Cortex of kidney (tissue), 1 donor: ENCODE data around the gene JOSD1.

Source experiments
- DNase-seq: peaks from one replicate; lab custom pipeline; 2025; lab: John Stamatoyannopoulos, UW

Gene JOSD1

DNA sequence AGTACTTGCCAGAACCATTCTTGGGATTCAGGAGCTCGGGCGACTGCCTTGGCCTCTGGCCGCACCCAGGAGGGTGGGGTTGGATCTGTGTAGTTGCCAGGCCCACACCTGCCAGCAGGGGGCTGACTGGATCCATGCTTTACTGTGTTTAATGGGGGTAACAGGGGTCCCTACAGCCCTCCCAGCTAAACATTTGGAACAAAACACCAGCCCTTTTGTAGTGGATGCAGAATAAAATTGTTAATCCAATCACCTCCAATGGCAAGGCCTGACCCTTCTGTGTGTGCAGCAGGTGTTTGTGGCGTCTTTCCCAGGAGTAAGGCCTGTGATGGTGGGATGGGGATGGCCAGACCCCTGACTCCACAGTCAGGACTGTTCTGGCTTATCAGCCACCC lies 32.6 kb upstream of the JOSD1 start:
- no peak for DNase-seq

- DNase-seq: no peak
These were observed 31.6 kb upstream of the JOSD1 start for GRCh38 chr22:38732251-38732815.

- no peak for DNase-seq
These were observed 31.0 kb upstream of the JOSD1 start for GRCh38 chr22:38731703-38732161.

DNA sequence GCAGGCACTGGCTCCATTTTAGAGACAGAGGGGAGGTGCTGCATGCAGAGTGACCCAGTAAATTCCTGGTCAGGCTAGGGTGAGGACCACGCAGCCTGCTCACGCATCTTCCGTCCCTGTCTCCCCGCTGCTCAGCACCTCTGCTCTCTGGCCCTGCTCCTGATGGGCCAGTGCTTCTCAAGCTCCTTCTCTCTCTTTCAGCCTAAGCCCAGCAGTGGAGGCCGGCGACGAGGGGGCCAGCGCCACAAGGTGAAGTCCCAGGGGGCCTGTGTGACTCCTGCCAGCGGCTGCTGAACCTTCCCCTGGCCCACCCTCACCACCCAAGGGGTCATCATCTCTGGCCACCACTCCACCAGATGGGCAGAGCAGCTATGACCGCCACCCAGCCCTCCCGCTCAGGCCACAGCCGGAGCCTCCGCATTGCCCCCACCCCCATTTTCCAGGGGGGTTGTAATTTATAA lies 29.7 kb upstream of the JOSD1 start:
- DNase-seq: no peak

DNA sequence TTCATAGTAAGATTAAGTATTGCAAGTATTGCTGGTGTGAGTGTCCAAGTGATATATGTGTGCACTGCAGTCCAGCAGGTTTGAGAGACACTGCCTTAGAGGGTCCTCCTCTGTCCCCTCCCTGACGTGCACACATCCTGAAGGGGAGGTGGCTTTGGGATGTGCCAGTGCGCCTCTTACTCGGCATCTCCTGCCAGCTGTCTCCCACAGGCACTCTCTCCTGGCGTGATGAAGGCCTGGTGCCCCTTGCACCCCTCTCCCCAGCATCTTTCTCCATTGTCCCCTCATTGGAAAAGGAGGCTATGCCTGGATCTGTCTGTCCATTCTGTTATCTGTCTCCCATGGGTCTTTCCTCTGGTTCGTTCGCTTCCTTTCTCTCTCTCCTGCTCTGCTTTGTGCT lies 29.2 kb upstream of the JOSD1 start:
- DNase-seq: no peak

DNA sequence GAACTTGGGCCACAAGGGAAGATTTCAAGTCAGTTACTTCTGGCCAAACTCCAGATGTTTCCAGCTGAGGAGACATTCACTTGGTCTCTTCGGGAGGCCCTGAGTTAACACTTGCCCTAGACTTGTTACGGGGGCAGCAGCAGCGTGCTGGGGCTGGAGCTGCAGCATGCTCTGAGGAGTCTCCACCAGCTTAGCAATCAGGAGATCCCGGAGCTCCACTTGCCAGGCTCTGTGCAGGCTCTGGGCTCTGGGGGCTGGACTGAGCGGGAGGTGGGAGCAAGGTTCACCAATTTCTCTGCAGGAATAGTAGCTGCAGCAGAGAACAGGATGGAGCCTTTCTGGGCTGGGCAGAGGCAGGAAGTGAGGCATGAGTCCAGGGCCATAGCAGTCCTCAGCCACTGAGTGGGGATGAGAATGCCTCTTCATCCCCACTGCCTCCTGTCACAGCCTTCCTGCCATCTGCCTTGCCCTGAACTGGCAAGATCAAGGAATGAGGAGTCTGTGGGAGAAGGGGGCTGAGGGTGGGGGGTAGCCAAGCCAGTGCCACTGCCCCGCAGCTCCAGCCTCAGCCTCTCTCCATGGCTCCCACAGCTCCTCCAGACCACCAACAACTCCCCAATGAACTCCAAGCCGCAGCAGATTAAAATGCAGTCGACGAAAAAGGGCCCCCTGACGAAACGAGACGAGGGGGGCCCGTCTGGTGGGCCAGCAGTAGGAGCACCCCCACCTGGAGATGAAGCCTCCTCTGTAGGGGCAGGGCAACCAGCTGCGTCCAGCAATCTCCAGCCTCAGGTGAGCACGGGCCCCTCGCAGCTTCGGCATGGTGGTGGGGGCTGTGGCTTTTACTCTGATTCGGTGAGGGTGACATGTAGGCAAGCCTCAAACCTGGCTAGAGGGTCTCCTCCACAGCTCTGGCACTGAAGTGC lies 28.4 kb upstream of the JOSD1 start:
- DNase-seq: no peak

DNA sequence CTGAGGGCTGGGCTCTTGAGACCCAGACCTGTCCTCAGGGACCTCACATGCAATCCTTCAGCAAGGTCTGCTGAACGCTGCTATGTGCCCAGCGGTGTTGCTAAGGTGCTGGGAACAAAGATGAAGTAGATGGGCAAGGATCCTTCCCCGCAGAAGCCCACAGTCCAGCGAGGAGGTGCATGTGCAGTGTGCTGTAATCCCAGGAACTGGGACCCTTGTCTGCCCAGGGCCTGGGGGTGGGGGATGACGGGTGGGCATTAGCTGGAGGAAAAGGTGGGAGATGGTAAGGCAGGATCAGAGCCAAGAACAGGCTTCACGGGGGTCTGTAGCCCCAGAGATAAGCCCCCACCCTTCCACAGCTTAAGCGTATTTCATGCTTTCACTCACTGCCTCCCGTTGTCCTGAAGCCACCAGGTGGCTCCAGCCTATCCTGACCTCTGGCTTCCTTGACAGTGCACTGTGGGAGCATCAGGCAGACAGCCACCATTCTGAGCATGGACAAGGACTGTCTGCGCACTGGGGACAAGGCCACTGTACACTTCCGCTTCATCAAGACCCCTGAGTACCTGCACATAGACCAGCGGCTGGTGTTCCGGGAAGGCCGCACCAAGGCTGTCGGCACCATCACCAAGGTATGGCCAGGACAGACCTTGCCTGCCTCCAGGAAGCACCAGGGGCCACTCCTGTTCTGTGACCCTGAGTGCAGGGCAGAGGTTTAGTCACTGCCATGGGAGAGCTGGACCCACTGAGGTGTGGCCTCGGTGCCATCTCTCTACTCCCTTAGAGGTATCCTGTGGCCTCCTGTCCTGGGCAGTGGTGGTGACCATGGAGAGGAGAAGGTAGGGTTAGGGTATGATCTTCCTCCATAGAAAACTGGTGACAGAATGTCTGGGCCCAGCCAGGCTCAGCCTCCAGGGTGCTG lies 27.0 kb upstream of the JOSD1 start:
- no peak for DNase-seq

- DNase-seq: no peak
These were observed 26.4 kb upstream of the JOSD1 start for GRCh38 chr22:38727123-38727522.

GRCh38 chr22:38725900-38726655 lies 25.3 kb upstream of the JOSD1 start:
- no peak for DNase-seq

GRCh38 chr22:38724926-38725571 lies 24.3 kb upstream of the JOSD1 start:
- DNase-seq: no peak

GRCh38 chr22:38724176-38724575 lies 23.4 kb upstream of the JOSD1 start:
- DNase-seq: no peak

GRCh38 chr22:38721551-38721950 lies 20.8 kb upstream of the JOSD1 start:
- no peak for DNase-seq

- no peak for DNase-seq
These were observed 19.6 kb upstream of the JOSD1 start for GRCh38 chr22:38720350-38720749.

DNA sequence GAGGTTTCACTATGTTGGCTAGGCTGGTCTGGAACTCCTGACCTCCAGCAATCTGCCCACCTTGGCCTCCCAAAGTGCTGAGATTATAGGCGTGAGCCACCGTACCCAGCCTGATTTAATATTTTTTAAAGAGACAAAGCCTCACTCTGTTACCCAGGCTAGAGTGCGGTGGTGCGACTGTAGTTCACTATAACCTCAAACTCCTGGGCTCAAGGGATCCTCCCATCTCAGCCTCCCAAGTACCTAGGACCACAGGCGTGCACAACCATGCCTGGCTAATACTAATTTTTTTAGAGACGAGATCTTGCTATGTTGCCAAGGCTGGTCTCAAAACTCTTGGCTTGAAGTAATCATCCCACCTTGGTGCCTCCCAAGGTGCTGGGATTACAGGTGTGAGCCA lies 18.5 kb upstream of the JOSD1 start:
- DNase-seq: no peak

DNA sequence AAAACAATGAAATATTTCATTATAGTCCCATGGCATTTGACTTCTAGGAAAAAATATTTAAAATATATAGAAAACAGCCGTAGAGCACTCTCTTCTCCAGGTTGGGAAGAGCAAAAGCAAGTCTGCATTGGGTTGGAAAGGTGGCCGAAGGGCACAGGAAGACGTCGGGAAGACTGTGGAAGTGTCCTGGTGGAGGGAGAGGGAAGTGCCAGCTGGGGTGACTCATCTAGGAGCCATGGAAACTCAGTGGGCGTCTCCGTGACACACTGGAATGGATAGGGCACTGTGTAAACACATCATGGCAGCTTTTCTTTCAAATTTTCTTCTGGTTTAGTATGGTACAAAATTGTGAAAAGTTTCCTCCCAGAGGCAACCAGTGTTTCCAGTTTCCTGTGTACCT lies 17.7 kb upstream of the JOSD1 start:
- DNase-seq: no peak

- no peak for DNase-seq
These were observed 16.5 kb upstream of the JOSD1 start for GRCh38 chr22:38717244-38717643.

- DNase-seq: no peak
These were observed 16.1 kb upstream of the JOSD1 start for GRCh38 chr22:38716826-38717225.

- DNase-seq: no peak
These were observed 15.5 kb upstream of the JOSD1 start for GRCh38 chr22:38716271-38716670.

- DNase-seq: no peak
These were observed 15.1 kb upstream of the JOSD1 start for GRCh38 chr22:38715852-38716251.

DNA sequence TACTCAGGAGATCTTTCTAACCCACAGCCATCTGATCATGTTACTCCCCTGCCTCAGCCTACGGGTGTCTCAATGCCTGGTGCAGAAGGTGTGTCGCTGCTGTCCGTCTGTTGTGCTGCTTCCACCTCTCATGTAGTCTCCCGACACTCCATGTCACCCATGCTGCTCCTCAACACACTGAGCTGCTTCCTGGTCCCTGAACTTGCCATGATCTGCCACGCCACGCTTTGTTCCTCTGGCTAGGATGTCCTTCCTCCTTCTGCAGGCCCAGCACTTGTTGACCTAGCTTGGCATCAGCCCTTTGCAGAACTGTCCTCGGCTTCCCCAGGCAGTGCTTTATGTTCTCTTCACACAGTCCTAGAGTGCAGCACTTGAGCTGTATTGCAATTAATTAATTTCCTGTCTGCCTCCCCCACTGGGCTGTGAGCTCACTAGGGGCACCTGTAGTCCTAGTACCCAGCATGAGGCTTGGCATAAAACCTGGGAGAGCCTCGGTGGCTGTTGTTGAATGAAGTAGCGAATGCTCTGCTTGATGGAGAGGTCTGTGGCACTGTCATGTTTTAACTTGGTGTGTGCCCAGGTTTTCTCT lies 14.5 kb upstream of the JOSD1 start:
- no peak for DNase-seq

- DNase-seq: no peak
These were observed 13.2 kb upstream of the JOSD1 start for GRCh38 chr22:38713921-38714320.
